ENCODE results near the gene C2orf80. TPM values are rescaled to one million over a fixed set of nuclear protein-coding genes. Genes with fewer than 3 reads are reported as not detected.
"Not testable (repeated sequence)": the region's sequence is repeated elsewhere in the genome, so short reads cannot be mapped to it uniquely, and the experiment has no call there.

C2orf80 gene
- total RNA-seq = not detected in 2 replicates

- intact Hi-C loops (cut with micrococcal nuclease) = no loop called here
Observed at GRCh38 chr2:208189810-208190503, at the start of gene C2orf80. Gene C2orf80, minus strand, starts transcription at chr2:208190030. Its CDS starts 3,044 bp downstream, at chr2:208186986.

- intact Hi-C loops (cut with micrococcal nuclease) = no loop called here
Observed at GRCh38 chr2:208235860-208236259, 46.0 kb upstream of the C2orf80 start.

GRCh38 chr2:208234786-208235185 is 45.0 kb upstream of the C2orf80 start:
- intact Hi-C loops (cut with micrococcal nuclease) = no loop called here

- intact Hi-C loops (cut with micrococcal nuclease) = no loop called here
Observed at GRCh38 chr2:208228476-208228875, 38.6 kb upstream of the C2orf80 start.

- intact Hi-C loops (cut with micrococcal nuclease) = no loop called here
Observed at GRCh38 chr2:208227581-208228232, 37.9 kb upstream of the C2orf80 start.

GRCh38 chr2:208224802-208225201 is 35.0 kb upstream of the C2orf80 start:
- intact Hi-C loops (cut with micrococcal nuclease) = no loop called here

GRCh38 chr2:208222351-208222750 is 32.5 kb upstream of the C2orf80 start:
- intact Hi-C loops (cut with micrococcal nuclease) = no loop called here

- intact Hi-C loops (cut with micrococcal nuclease) = not testable (repeated sequence)
Observed at GRCh38 chr2:208221873-208222272, 32.0 kb upstream of the C2orf80 start.

GRCh38 chr2:208210688-208211451 is 21.0 kb upstream of the C2orf80 start:
- intact Hi-C loops (cut with micrococcal nuclease) = no loop called here

- intact Hi-C loops (cut with micrococcal nuclease) = no loop called here
Observed at GRCh38 chr2:208208335-208209085, 18.7 kb upstream of the C2orf80 start.

GRCh38 chr2:208207769-208208168 is 17.9 kb upstream of the C2orf80 start:
- intact Hi-C loops (cut with micrococcal nuclease) = no loop called here

GRCh38 chr2:208204166-208204565 is 14.3 kb upstream of the C2orf80 start:
- intact Hi-C loops (cut with micrococcal nuclease) = no loop called here

- intact Hi-C loops (cut with micrococcal nuclease) = no loop called here
Observed at GRCh38 chr2:208195531-208195930, 5.7 kb upstream of the C2orf80 start.

- intact Hi-C loops (cut with micrococcal nuclease) = no loop called here
Observed at GRCh38 chr2:208192611-208193236, 2.9 kb upstream of the C2orf80 start.

- intact Hi-C loops (cut with micrococcal nuclease) = no loop called here
Observed at GRCh38 chr2:208189069-208189809, 591 bp downstream of the C2orf80 start.

GRCh38 chr2:208186893-208187292 is 2.9 kb downstream of the C2orf80 start:
- intact Hi-C loops (cut with micrococcal nuclease) = no loop called here

GRCh38 chr2:208186465-208186864 is 3.4 kb downstream of the C2orf80 start:
- intact Hi-C loops (cut with micrococcal nuclease) = no loop called here

- intact Hi-C loops (cut with micrococcal nuclease) = no loop called here
Observed at GRCh38 chr2:208183972-208184705, 5.7 kb downstream of the C2orf80 start.

GRCh38 chr2:208183526-208183925 is 6.3 kb downstream of the C2orf80 start:
- intact Hi-C loops (cut with micrococcal nuclease) = no loop called here

- intact Hi-C loops (cut with micrococcal nuclease) = no loop called here
Observed at GRCh38 chr2:208182835-208183234, 7.0 kb downstream of the C2orf80 start.

All from T-helper 2 cell treated with Interferon-gamma antibody and Interleukin-4, amounts not matched to agents 100 ng/mL and 5 ng/mL, for 36 hours (primary cell).